Measurements from ENCODE around the gene POP5. TPM values are rescaled to one million over a fixed set of nuclear protein-coding genes. Genes with fewer than 3 reads are reported as not detected.
A peak's percentile ranks its signal among the peaks of the same experiment; 100 is the strongest.

Gene POP5
- total and polyA plus RNA-seq, 5 donors from 2014 or later, result 32.3 to 88.4 (median 76.9) TPM

GRCh38 chr12:120540445-120540844 is 40.8 kb downstream of the POP5 start:
- Histone ChIP-seq H3K27ac (ENCODE audit: insufficient read depth, low read length, poor library complexity, severe bottlenecking) (no peak overlapping the region), H3K4me1 (ENCODE audit: control insufficient read depth, insufficient read depth, low read length, poor library complexity, severe bottlenecking) (peaks cover 84% of the 10 kb centered on the region), H3K36me3 (ENCODE audit: control insufficient read depth, insufficient read depth, low read length) (peaks cover 24% of the 10 kb centered on the region), H3K27me3 (ENCODE audit: control insufficient read depth, insufficient read depth, low read length) (no peaks in the 10 kb centered on the region), H3K9me3 (ENCODE audit: control insufficient read depth in 2 of 2, low read length in 2 of 2) (no peaks in the 10 kb centered on the region), H3K4me3 (ENCODE audit: low read depth, low read length) (peak overlapping the region; percentile 6)
- H3K27me3 Mint-ChIP-seq, result no peaks in the 10 kb centered on the region
- peak overlapping the region in 1 of 3 donors; percentile 27 for H3K27ac Mint-ChIP-seq
- H3K4me3 Mint-ChIP-seq, result peak overlapping the region; percentile 51 to 80 (median 63)
- ATAC-seq (ENCODE audit: low read depth in 2 of 2) (no peak), DNase-seq (no peak)
- peaks cover 16% of the 10 kb centered on the region for H3K36me3 Mint-ChIP-seq
- peaks cover 31 to 87% (median 56%) of the 10 kb centered on the region in 4 donors for H3K4me1 Mint-ChIP-seq
- no peaks in the 10 kb centered on the region for H3K9me3 Mint-ChIP-seq

DNA sequence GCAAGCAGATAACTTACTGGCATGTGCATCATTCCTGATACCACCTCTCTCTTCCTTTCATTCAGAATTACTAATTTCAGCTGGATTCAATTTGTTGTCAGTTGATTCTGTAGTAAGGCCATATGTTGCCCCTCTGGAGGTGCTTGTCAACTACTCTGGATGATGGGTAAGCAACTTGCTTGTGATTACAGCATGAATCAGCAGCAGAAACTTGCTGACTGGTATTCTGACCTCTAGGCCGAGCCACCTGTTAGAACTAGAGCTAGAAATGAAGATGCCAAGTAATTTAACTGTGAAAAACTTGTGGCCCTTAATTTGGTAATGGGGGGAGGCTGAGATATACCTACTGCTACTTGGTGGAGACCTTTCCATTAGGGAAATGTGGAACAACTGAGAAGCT is 41.9 kb downstream of the POP5 start:
- H3K4me3 ChIP-seq (ENCODE audit: low read depth, low read length), result peak overlapping the region; percentile 94
- Mint-ChIP-seq H3K9me3 (no peaks in the 10 kb centered on the region), H3K27ac (peak overlapping the region; percentile 75 to 92 (median 76)), H3K4me1 (peaks cover 32 to 85% (median 53%) of the 10 kb centered on the region in 4 donors), H3K36me3 (peaks cover 16% of the 10 kb centered on the region), H3K27me3 (no peaks in the 10 kb centered on the region), H3K4me3 (peak overlapping the region; percentile 77 to 99 (median 96))
- H3K9me3 ChIP-seq (ENCODE audit: control insufficient read depth in 2 of 2, low read length in 2 of 2), result no peaks in the 10 kb centered on the region
- H3K36me3 ChIP-seq (ENCODE audit: control insufficient read depth, insufficient read depth, low read length), result peaks cover 24% of the 10 kb centered on the region
- ATAC-seq (ENCODE audit: low read depth in 2 of 2) (no peak), DNase-seq (no peak)
- peak overlapping the region; percentile 66 for H3K27ac ChIP-seq (ENCODE audit: insufficient read depth, low read length, poor library complexity, severe bottlenecking)
- no peaks in the 10 kb centered on the region for H3K27me3 ChIP-seq (ENCODE audit: control insufficient read depth, insufficient read depth, low read length)
- peaks cover 80% of the 10 kb centered on the region for H3K4me1 ChIP-seq (ENCODE audit: control insufficient read depth, insufficient read depth, low read length, poor library complexity, severe bottlenecking)

DNA sequence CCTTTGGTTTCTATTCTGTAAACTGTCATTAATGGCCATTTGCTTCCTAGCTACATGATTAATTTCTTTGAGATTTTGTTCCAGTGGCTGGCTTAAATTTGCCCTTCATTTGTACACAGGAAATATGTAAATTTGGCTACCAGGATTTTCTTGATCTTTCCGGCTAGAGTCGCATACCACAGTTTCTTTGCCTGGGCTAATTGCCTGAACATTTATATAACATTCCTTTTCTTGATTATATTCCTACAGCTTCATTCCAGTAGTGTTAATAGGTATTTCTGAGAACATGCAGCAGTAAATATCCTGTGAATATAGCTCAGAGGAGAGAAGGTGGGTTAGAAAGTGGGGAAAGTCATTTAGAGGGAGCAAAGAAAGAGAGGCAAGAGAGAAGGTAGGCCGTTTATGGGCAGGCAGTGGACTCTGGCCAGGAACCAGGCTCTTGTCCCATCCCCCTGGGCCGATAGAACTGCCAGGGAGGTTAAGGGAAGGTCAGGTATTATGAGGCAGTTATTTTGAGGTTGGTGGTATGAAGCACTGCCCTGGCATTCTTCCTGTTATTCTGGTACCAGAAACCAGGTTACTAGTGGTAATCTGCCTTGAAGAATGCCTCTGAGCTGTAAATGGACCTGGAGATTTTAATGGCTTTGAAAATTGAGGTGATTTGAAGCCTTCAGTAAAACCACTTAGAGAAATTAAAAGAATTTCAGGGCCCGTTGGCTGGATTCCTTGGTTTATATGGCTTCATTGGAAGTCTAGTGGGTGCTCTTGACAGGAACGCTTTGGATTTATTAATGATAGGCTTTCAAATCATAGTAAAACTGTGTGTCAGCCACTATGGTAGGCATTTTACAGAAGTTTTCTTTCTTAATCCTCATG is 42.7 kb downstream of the POP5 start:
- peak overlapping the region; percentile 75 to 92 (median 76) for H3K27ac Mint-ChIP-seq
- ATAC-seq (ENCODE audit: low read depth in 2 of 2) (no peak), DNase-seq (peak in 1 of 3 donors; percentile 53)
- peaks cover 34 to 80% (median 53%) of the 10 kb centered on the region in 4 donors for H3K4me1 Mint-ChIP-seq
- H3K27me3 Mint-ChIP-seq, result no peaks in the 10 kb centered on the region
- peak overlapping the region; percentile 95 to 99 (median 98) for H3K4me3 Mint-ChIP-seq
- H3K9me3 Mint-ChIP-seq, result no peaks in the 10 kb centered on the region
- Histone ChIP-seq H3K27me3 (ENCODE audit: control insufficient read depth, insufficient read depth, low read length) (no peaks in the 10 kb centered on the region), H3K4me1 (ENCODE audit: control insufficient read depth, insufficient read depth, low read length, poor library complexity, severe bottlenecking) (peaks cover 81% of the 10 kb centered on the region), H3K9me3 (ENCODE audit: control insufficient read depth in 2 of 2, low read length in 2 of 2) (no peaks in the 10 kb centered on the region), H3K4me3 (ENCODE audit: low read depth, low read length) (peak overlapping the region; percentile 94), H3K27ac (ENCODE audit: insufficient read depth, low read length, poor library complexity, severe bottlenecking) (peak overlapping the region; percentile 66), H3K36me3 (ENCODE audit: control insufficient read depth, insufficient read depth, low read length) (peaks cover 21% of the 10 kb centered on the region)
- peaks cover 16% of the 10 kb centered on the region for H3K36me3 Mint-ChIP-seq

- DNase-seq, result no peak
- Histone ChIP-seq H3K27ac (ENCODE audit: insufficient read depth, low read length, poor library complexity, severe bottlenecking) (peak overlapping the region; percentile 66), H3K36me3 (ENCODE audit: control insufficient read depth, insufficient read depth, low read length) (peaks cover 16% of the 10 kb centered on the region), H3K4me1 (ENCODE audit: control insufficient read depth, insufficient read depth, low read length, poor library complexity, severe bottlenecking) (peaks cover 76% of the 10 kb centered on the region), H3K4me3 (ENCODE audit: low read depth, low read length) (peak overlapping the region; percentile 94), H3K9me3 (ENCODE audit: control insufficient read depth in 2 of 2, low read length in 2 of 2) (no peaks in the 10 kb centered on the region), H3K27me3 (ENCODE audit: control insufficient read depth, insufficient read depth, low read length) (no peaks in the 10 kb centered on the region)
- Mint-ChIP-seq H3K4me3 (peak overlapping the region; percentile 95 to 99 (median 98)), H3K36me3 (peaks cover 16% of the 10 kb centered on the region), H3K27ac (peak overlapping the region; percentile 67 to 76 (median 75)), H3K4me1 (peaks cover 35 to 79% (median 52%) of the 10 kb centered on the region in 4 donors), H3K27me3 (no peaks in the 10 kb centered on the region), H3K9me3 (no peaks in the 10 kb centered on the region)
- ATAC-seq (ENCODE audit: low read depth in 2 of 2), result no peak
These were observed 43.4 kb downstream of the POP5 start for GRCh38 chr12:120537856-120538220.

GRCh38 chr12:120536064-120536791 is 45.0 kb downstream of the POP5 start:
- Mint-ChIP-seq H3K36me3 (peaks cover 16% of the 10 kb centered on the region), H3K4me3 (peak overlapping the region; percentile 95 to 99 (median 98)), H3K27me3 (no peaks in the 10 kb centered on the region), H3K4me1 (peaks cover 35 to 69% (median 49%) of the 10 kb centered on the region in 4 donors), H3K9me3 (no peaks in the 10 kb centered on the region), H3K27ac (peak overlapping the region; percentile 75 to 86 (median 76))
- ATAC-seq (ENCODE audit: low read depth in 2 of 2) (peak in 1 of 2 donors; percentile 29), DNase-seq (peak; percentile 14 to 69 (median 33))
- Histone ChIP-seq H3K4me3 (ENCODE audit: low read depth, low read length) (peak overlapping the region; percentile 94), H3K27ac (ENCODE audit: insufficient read depth, low read length, poor library complexity, severe bottlenecking) (peak overlapping the region; percentile 90), H3K4me1 (ENCODE audit: control insufficient read depth, insufficient read depth, low read length, poor library complexity, severe bottlenecking) (peaks cover 68% of the 10 kb centered on the region), H3K36me3 (ENCODE audit: control insufficient read depth, insufficient read depth, low read length) (peaks cover 9% of the 10 kb centered on the region), H3K27me3 (ENCODE audit: control insufficient read depth, insufficient read depth, low read length) (no peaks in the 10 kb centered on the region), H3K9me3 (ENCODE audit: control insufficient read depth in 2 of 2, low read length in 2 of 2) (no peaks in the 10 kb centered on the region)

DNA sequence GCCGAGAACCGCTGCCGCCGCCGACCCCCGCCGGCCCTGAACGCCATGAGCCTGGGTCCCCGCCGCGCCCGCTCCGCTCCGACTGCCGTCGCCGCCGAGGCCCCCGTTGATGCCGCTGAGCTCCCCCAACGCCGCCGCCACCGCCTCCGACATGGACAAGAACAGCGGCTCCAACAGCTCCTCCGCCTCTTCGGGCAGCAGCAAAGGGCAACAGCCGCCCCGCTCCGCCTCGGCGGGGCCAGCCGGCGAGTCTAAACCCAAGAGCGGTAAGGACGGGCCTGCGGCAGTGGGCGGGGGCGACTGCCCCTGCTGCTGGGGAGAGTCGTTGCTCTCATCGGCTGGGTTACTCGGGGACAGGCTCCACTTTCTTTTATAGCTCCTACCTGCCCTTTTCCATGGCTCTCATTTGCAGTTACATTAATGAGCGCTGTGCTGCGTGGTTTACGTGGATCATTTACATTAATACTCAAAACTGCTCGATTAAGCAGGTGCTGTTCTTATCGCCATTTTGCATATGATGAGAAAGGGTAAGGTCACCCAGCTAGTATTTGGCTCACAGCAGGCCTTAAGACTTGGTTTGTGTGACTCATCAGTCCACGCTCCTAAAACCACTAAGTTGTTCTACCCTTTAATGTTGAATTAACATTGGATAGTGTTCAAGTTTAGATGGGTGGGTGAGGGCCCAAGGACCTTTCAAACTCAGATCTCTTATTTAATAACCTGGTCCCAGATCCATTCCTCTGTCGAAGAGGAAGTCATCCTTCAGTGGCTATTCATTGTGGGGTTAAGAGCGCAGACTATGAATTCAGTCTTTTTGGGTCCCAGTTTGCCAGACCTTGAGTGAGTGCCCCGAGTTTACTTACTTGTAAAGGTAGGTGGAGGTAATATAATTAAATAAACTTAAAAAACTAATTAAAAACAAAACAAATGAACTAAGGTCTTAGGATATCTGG is 46.2 kb downstream of the POP5 start:
- H3K36me3 ChIP-seq (ENCODE audit: control insufficient read depth, insufficient read depth, low read length), result peaks cover 7% of the 10 kb centered on the region
- DNase-seq (peak; percentile 37 to 66 (median 58)), ATAC-seq (ENCODE audit: low read depth in 2 of 2) (peak; percentile 40 to 56)
- Mint-ChIP-seq H3K4me3 (peak overlapping the region; percentile 95 to 99 (median 98)), H3K4me1 (peaks cover 27 to 58% (median 42%) of the 10 kb centered on the region in 4 donors), H3K9me3 (no peaks in the 10 kb centered on the region), H3K36me3 (peaks cover 13% of the 10 kb centered on the region), H3K27ac (peak overlapping the region; percentile 76 to 96 (median 94)), H3K27me3 (no peaks in the 10 kb centered on the region)
- H3K9me3 ChIP-seq (ENCODE audit: control insufficient read depth in 2 of 2, low read length in 2 of 2), result no peaks in the 10 kb centered on the region
- H3K4me3 ChIP-seq (ENCODE audit: low read depth, low read length), result peak overlapping the region; percentile 94
- H3K27ac ChIP-seq (ENCODE audit: insufficient read depth, low read length, poor library complexity, severe bottlenecking), result peak overlapping the region; percentile 90
- H3K27me3 ChIP-seq (ENCODE audit: control insufficient read depth, insufficient read depth, low read length), result no peaks in the 10 kb centered on the region
- H3K4me1 ChIP-seq (ENCODE audit: control insufficient read depth, insufficient read depth, low read length, poor library complexity, severe bottlenecking), result peaks cover 56% of the 10 kb centered on the region

All from CD4-positive, CD25-positive, alpha-beta regulatory T cell (primary cell).